Suprapubic skin (tissue), 4 donors: Measurements from ENCODE around the gene KNDC1. TPM values are rescaled to one million over a fixed set of nuclear protein-coding genes. Genes with fewer than 3 reads are reported as not detected.
A peak's percentile ranks its signal among the peaks of the same experiment; 100 is the strongest.
"Not testable (repeated sequence)": the region's sequence is repeated elsewhere in the genome, so short reads cannot be mapped to it uniquely, and the experiment has no call there.

ENCODE experiments used
- DNase-seq, 2 donors: peaks; one replicate each; pipeline ENCODE4 v3.0.0-alpha.2; 2019; ENCODE audit warnings: low spot score in 2 of 2
- H3K27ac ChIP-seq: fragments of 200-600 bp; sonication (generic); one replicate; pipeline ENCODE4 v1.5.1; 2019
- H3K27me3 ChIP-seq: fragments of 200-600 bp; sonication (generic); one replicate; pipeline ENCODE4 v1.5.1; 2019
- H3K36me3 ChIP-seq: fragments of 200-600 bp; sonication (generic); one replicate; pipeline ENCODE4 v1.5.1; 2019
- H3K4me1 ChIP-seq: fragments of 200-600 bp; sonication (generic); one replicate; pipeline ENCODE4 v1.5.1; 2019
- H3K4me3 ChIP-seq: fragments of 200-600 bp; sonication (generic); one replicate; pipeline ENCODE4 v1.5.1; 2019; ENCODE audit warnings: mild to moderate bottlenecking
- H3K9me3 ChIP-seq: fragments of 200-600 bp; sonication (generic); one replicate; pipeline ENCODE4 v1.5.1; 2019
- EP300 ChIP-seq: sonication (generic); formaldehyde crosslinking; IDR thresholded peaks from one replicate; pipeline ENCODE4 v1.6.1; 2017; ENCODE audit warnings: antibody characterized with exemption
- POLR2A ChIP-seq, 2 donors: fragments of 450-650 bp; IDR thresholded peaks; one replicate each; pipeline ENCODE4 v1.6.1; 2017; ENCODE audit warnings: antibody characterized with exemption in 2 of 2, mild to moderate bottlenecking in 2 of 2, moderate library complexity in 2 of 2
- POLR2AphosphoS5 ChIP-seq, 3 donors: sonication (generic); formaldehyde crosslinking; IDR thresholded peaks; one replicate each; pipeline ENCODE4 v1.6.1; 2017; ENCODE audit warnings: antibody characterized with exemption in 3 of 3
- WGBS: methylation state at CpG from one replicate; pipeline ENCODE4 v1.1.5; 2018; 5-methylcytosine and 5-hydroxymethylcytosine counted together
- total RNA-seq, 4 donors: library from RNA; depleted of rRNA; stranded (reverse); fragments of >200 nt; gene quantifications; one replicate each; pipeline ENCODE4 v1.1.0, GENCODE V29; 2016
- TF ChIP-seq, protein P1 (sequence below), 2 donors: fragments of 200-600 bp in 1 of 2; fragments of 450-650 bp in 1 of 2; sonication (generic) in 1 of 2; IDR thresholded peaks; one replicate each; pipeline ENCODE4 v1.5.1; 2016 to 2019; ENCODE audit warnings: antibody characterized with exemption in 2 of 2, mild to moderate bottlenecking in 1 of 2, moderate library complexity in 1 of 2

KNDC1 gene
- total RNA-seq, 4 donors from 2014 or later = 0.08 to 2.5 (median 0.58) TPM

GRCh38 chr10:133143546-133143945 lies 16.5 kb upstream of the KNDC1 start:
- TF ChIP-seq POLR2AphosphoS5 (IDR thresholded peaks at IDR 0.05) (no peak), POLR2A (IDR thresholded peaks at IDR 0.05) (no peak), EP300 (no peak)
- TF ChIP-seq, protein P1, sequence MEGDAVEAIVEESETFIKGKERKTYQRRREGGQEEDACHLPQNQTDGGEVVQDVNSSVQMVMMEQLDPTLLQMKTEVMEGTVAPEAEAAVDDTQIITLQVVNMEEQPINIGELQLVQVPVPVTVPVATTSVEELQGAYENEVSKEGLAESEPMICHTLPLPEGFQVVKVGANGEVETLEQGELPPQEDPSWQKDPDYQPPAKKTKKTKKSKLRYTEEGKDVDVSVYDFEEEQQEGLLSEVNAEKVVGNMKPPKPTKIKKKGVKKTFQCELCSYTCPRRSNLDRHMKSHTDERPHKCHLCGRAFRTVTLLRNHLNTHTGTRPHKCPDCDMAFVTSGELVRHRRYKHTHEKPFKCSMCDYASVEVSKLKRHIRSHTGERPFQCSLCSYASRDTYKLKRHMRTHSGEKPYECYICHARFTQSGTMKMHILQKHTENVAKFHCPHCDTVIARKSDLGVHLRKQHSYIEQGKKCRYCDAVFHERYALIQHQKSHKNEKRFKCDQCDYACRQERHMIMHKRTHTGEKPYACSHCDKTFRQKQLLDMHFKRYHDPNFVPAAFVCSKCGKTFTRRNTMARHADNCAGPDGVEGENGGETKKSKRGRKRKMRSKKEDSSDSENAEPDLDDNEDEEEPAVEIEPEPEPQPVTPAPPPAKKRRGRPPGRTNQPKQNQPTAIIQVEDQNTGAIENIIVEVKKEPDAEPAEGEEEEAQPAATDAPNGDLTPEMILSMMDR (IDR thresholded peaks at IDR 0.05) = no peak
- Histone ChIP-seq H3K27ac (no peak overlapping the region), H3K4me1 (peaks cover 2% of the 10 kb centered on the region), H3K9me3 (no peaks in the 10 kb centered on the region), H3K36me3 (no peaks in the 10 kb centered on the region), H3K27me3 (peaks cover 72% of the 10 kb centered on the region), H3K4me3 (no peak overlapping the region)
- no peak for DNase-seq
- 49% methylated on average over 9 of the region's 9 CpGs for WGBS

- no peak overlapping the region for H3K27ac ChIP-seq
- no peak overlapping the region for H3K4me3 ChIP-seq
- TF ChIP-seq, protein P1 (IDR thresholded peaks at IDR 0.05) = no peak
- no peak for TF ChIP-seq POLR2AphosphoS5 (IDR thresholded peaks at IDR 0.05)
- TF ChIP-seq POLR2A (IDR thresholded peaks at IDR 0.05) = no peak
- no peak for TF ChIP-seq EP300
- H3K4me1 ChIP-seq = peaks cover 2% of the 10 kb centered on the region
- H3K36me3 ChIP-seq = no peaks in the 10 kb centered on the region
- no peaks in the 10 kb centered on the region for H3K9me3 ChIP-seq
- H3K27me3 ChIP-seq = peaks cover 73% of the 10 kb centered on the region
- DNase-seq = peak in 1 of 2 donors; percentile 21
- 89% methylated on average over 7 of the region's 7 CpGs for WGBS
These were observed 15.2 kb upstream of the KNDC1 start for GRCh38 chr10:133144771-133145170.

GRCh38 chr10:133150226-133150625 lies 9.8 kb upstream of the KNDC1 start:
- H3K27me3 ChIP-seq = peaks cover 48% of the 10 kb centered on the region
- no peak for DNase-seq
- H3K4me1 ChIP-seq = no peaks in the 10 kb centered on the region
- H3K4me3 ChIP-seq = no peak overlapping the region
- TF ChIP-seq, protein P1 (IDR thresholded peaks at IDR 0.05) = no peak
- TF ChIP-seq POLR2AphosphoS5 (IDR thresholded peaks at IDR 0.05) (no peak), POLR2A (IDR thresholded peaks at IDR 0.05) (no peak), EP300 (no peak)
- WGBS = 95% methylated on average over 8 of the region's 8 CpGs
- H3K27ac ChIP-seq = no peak overlapping the region
- no peaks in the 10 kb centered on the region for H3K9me3 ChIP-seq
- H3K36me3 ChIP-seq = no peaks in the 10 kb centered on the region

DNA sequence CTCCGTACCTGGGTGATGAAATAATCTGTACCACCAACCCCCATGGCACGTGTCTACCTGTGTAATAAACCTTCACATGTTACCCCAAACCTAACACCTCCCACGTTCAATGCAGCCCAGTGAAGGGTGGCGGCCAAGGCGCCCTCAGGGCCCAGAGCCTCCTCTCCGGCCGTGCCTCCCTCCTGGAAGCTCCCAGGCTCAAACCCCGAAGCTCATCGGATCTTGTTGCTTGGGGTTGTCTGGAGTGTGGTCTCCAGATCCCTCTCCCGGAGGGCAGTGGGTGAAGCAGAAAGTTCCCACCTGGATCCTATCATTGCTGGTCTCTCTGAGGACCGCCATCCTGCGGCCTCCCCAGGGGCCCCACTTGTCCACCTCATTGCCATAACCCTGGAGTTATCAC lies 9.4 kb upstream of the KNDC1 start:
- Histone ChIP-seq H3K36me3 (no peaks in the 10 kb centered on the region), H3K27me3 (peaks cover 44% of the 10 kb centered on the region), H3K27ac (no peak overlapping the region), H3K4me3 (no peak overlapping the region), H3K9me3 (no peaks in the 10 kb centered on the region), H3K4me1 (no peaks in the 10 kb centered on the region)
- TF ChIP-seq POLR2A (IDR thresholded peaks at IDR 0.05) (no peak), POLR2AphosphoS5 (IDR thresholded peaks at IDR 0.05) (no peak), EP300 (no peak)
- TF ChIP-seq, protein P1 (IDR thresholded peaks at IDR 0.05) = no peak
- DNase-seq = no peak
- WGBS = 87% methylated on average over 3 of the region's 12 CpGs

GRCh38 chr10:133151071-133151470 lies 8.9 kb upstream of the KNDC1 start:
- not testable (repeated sequence) for DNase-seq, H3K4me1 ChIP-seq, H3K9me3 ChIP-seq, H3K4me3 ChIP-seq, H3K36me3 ChIP-seq, H3K27ac ChIP-seq
- H3K27me3 ChIP-seq = peaks cover 41% of the 10 kb centered on the region
- WGBS = 92% methylated on average over 3 of the region's 3 CpGs

GRCh38 chr10:133151543-133151972 lies 8.5 kb upstream of the KNDC1 start:
- Histone ChIP-seq H3K4me1 (no peaks in the 10 kb centered on the region), H3K27ac (no peak overlapping the region), H3K4me3 (no peak overlapping the region), H3K36me3 (no peaks in the 10 kb centered on the region), H3K27me3 (peaks cover 41% of the 10 kb centered on the region), H3K9me3 (no peaks in the 10 kb centered on the region)
- TF ChIP-seq POLR2AphosphoS5 (IDR thresholded peaks at IDR 0.05) (no peak), EP300 (no peak), POLR2A (IDR thresholded peaks at IDR 0.05) (no peak)
- TF ChIP-seq, protein P1 (IDR thresholded peaks at IDR 0.05) = no peak
- no peak for DNase-seq
- 26% methylated on average over 5 of the region's 9 CpGs for WGBS
